Keratinocyte (primary cell): ENCODE measurements around the gene UGP2. TPM values are rescaled to one million over a fixed set of nuclear protein-coding genes. Genes with fewer than 3 reads are reported as not detected.

ENCODE experiments used
- DNase-seq: peaks from one replicate; pipeline ENCODE4 v3.0.0-alpha.2; 2011; ENCODE audit warnings: low read depth, missing footprints, low spot score
- FAIRE-seq: peaks from 2 replicates; lab custom pipeline; 2011; peaks lifted over from hg19 to GRCh38; lab: Jason Lieb, UNC
- H2AFZ ChIP-seq: 2 replicates; pipeline ENCODE4 v1.6.0; 2012; ENCODE audit warnings: low read length, control low read depth, inconsistent platforms; ENCODE audit not compliant: control insufficient read depth
- H3K27ac ChIP-seq: 2 replicates; pipeline ENCODE4 v1.5.1; 2011; ENCODE audit warnings: low read length; ENCODE audit not compliant: control insufficient read depth, insufficient read depth
- H3K27me3 ChIP-seq: 3 replicates; pipeline ENCODE4 v1.6.0; 2011; ENCODE audit warnings: low read length; ENCODE audit not compliant: control insufficient read depth, insufficient read depth; ENCODE audit errors: extremely low read depth
- H3K36me3 ChIP-seq, 2 experiments: 2 replicates in 1 of 2; 3 replicates in 1 of 2; pipeline ENCODE4 v1.5.1; 2011; ENCODE audit warnings: low read length in 2 of 2, mild to moderate bottlenecking in 1 of 2; ENCODE audit not compliant: control insufficient read depth in 2 of 2, insufficient read depth in 2 of 2; ENCODE audit errors: extremely low read depth in 1 of 2
- H3K4me1 ChIP-seq: 3 replicates; pipeline ENCODE4 v1.5.1; 2011; ENCODE audit warnings: low read length; ENCODE audit not compliant: control insufficient read depth, insufficient read depth; ENCODE audit errors: extremely low read depth
- H3K4me2 ChIP-seq: 3 replicates; pipeline ENCODE4 v1.6.0; 2011; ENCODE audit warnings: low read depth, low read length; ENCODE audit not compliant: control insufficient read depth, insufficient read depth; ENCODE audit errors: extremely low read depth
- H3K4me3 ChIP-seq, 3 experiments: fragments of 200-600 bp in 1 of 3; sonication (generic) in 1 of 3; 2 replicates in 2 of 3; 3 replicates in 1 of 3; pipeline ENCODE4 v1.5.1; 2011 to 2016; ENCODE audit warnings: low read length in 3 of 3, mild to moderate bottlenecking in 3 of 3, control low read depth in 2 of 3, inconsistent platforms in 1 of 3, low read depth in 1 of 3, mixed read lengths in 1 of 3, mixed run types in 1 of 3, moderate library complexity in 1 of 3; ENCODE audit not compliant: control insufficient read depth in 2 of 3, insufficient read depth in 2 of 3; ENCODE audit errors: extremely low read depth in 1 of 3
- H3K79me2 ChIP-seq: 2 replicates; pipeline ENCODE4 v1.6.0; 2012; ENCODE audit warnings: low read length; ENCODE audit not compliant: control insufficient read depth, insufficient read depth
- H3K9ac ChIP-seq: 3 replicates; pipeline ENCODE4 v1.6.0; 2011; ENCODE audit warnings: low read length; ENCODE audit not compliant: control insufficient read depth, insufficient read depth; ENCODE audit errors: extremely low read depth
- H3K9me1 ChIP-seq: 3 replicates; pipeline ENCODE4 v1.6.0; 2011; ENCODE audit warnings: low read length; ENCODE audit not compliant: control insufficient read depth, insufficient read depth; ENCODE audit errors: extremely low read depth
- H3K9me3 ChIP-seq: 2 replicates; pipeline ENCODE4 v1.5.1; 2012; ENCODE audit warnings: low read depth, low read length; ENCODE audit not compliant: control insufficient read depth
- H4K20me1 ChIP-seq: 3 replicates; pipeline ENCODE4 v1.6.0; 2011; ENCODE audit warnings: low read length; ENCODE audit not compliant: control insufficient read depth, insufficient read depth; ENCODE audit errors: extremely low read depth
- CTCF ChIP-seq, 3 experiments: IDR thresholded peaks in 1 of 3; conservative IDR thresholded peaks in 1 of 3; optimal IDR thresholded peaks in 1 of 3; 2 replicates in 2 of 3; 3 replicates in 1 of 3; pipeline versions ENCODE3 to v1.5.1; 2011; ENCODE audit warnings: low read length in 3 of 3, mild to moderate bottlenecking in 3 of 3, moderate library complexity in 2 of 3, control low read depth in 1 of 3, inconsistent platforms in 1 of 3; ENCODE audit not compliant: insufficient read depth in 2 of 3; ENCODE audit errors: extremely low read depth in 1 of 3
- EZH2 ChIP-seq: IDR thresholded peaks from one replicate; pipeline ENCODE4 v1.6.1; 2012; ENCODE audit warnings: inconsistent platforms, mild to moderate bottlenecking, low read length, moderate library complexity
- dilution Hi-C: fragments of 300-500 bp; cut with MboI; formaldehyde crosslinking; loops from one replicate; pipeline ENCODE4 v1.7.0; 2020; ENCODE audit warnings: low sequenced_read_pairs; ENCODE audit not compliant: extremely low pct_ligation_motif_present
- polyA plus RNA-seq, 5 experiments: library from polyadenylated mRNA; depleted of rRNA in 3 of 5; stranded (reverse) in 3 of 5; stranded (forward) in 1 of 5; unstranded in 1 of 5; fragments of >200 nt; gene quantifications; 1 replicate in 1 of 5; 2 replicates in 3 of 5; 3 replicates in 1 of 5; pipeline versions ENCODE4 v1.2.1 to v1.2.3, GENCODE V29; 2011 to 2012; ENCODE audit warnings: missing spikeins in 2 of 5, low read depth in 1 of 5, low replicate concordance in 1 of 5

Gene UGP2
- polyA plus RNA-seq, 1 donor (not counting 4 experiments of a cell fraction or from before 2014, with no cell fraction given), result 260 TPM

- Histone ChIP-seq H3K9ac (no peak overlapping the region), H3K36me3 (no peaks in the 10 kb centered on the region), H2AFZ (no peak overlapping the region), H4K20me1 (no peaks in the 10 kb centered on the region), H3K9me1 (no peaks in the 10 kb centered on the region), H3K27me3 (no peaks in the 10 kb centered on the region), H3K9me3 (no peaks in the 10 kb centered on the region), H3K4me2 (no peak overlapping the region), H3K27ac (no peak overlapping the region), H3K79me2 (no peaks in the 10 kb centered on the region), H3K4me1 (peaks cover 8% of the 10 kb centered on the region), H3K4me3 (no peak overlapping the region)
- dilution Hi-C loops, result no loop called here
- FAIRE-seq (no peak), DNase-seq (no peak)
- TF ChIP-seq CTCF (optimal IDR thresholded peaks at IDR 0.05 in 1 of 3, IDR thresholded peaks at IDR 0.05 in 1 of 3, conservative IDR thresholded peaks at IDR 0.05 in 1 of 3; ENCODE audit: extremely low read depth in 1 of 3, insufficient read depth in 2 of 3, low read length in 3 of 3) (no peak), EZH2 (no peak)
Observed at GRCh38 chr2:63831176-63831575, 10.5 kb upstream of the UGP2 start.

DNA sequence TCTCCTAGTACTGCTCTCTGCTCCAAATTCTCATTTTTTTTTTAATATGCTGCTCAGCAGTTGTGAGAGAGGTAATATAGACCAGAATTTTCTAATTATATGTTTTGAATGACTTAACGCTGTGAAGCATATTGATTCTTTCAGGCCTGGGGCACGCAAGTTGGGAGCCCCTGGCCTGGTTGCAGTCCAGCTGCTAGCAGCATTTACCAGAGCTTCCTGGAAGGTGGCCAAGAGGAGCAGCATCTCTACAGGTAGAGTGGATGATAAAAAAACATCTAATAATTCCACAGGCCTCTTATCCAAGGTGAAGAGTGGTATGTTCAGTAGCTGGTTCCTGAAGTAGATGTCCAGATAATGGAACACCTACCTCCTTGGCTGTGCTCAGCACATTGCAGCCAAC is 7.3 kb upstream of the UGP2 start:
- Histone ChIP-seq H3K27me3 (no peaks in the 10 kb centered on the region), H3K27ac (no peak overlapping the region), H3K4me3 (no peak overlapping the region), H3K36me3 (no peaks in the 10 kb centered on the region), H3K4me2 (no peak overlapping the region), H4K20me1 (no peaks in the 10 kb centered on the region), H2AFZ (no peak overlapping the region), H3K9me1 (no peaks in the 10 kb centered on the region), H3K9ac (no peak overlapping the region), H3K9me3 (no peaks in the 10 kb centered on the region), H3K4me1 (no peaks in the 10 kb centered on the region), H3K79me2 (no peaks in the 10 kb centered on the region)
- DNase-seq, result no peak
- dilution Hi-C loops, result no loop called here
- no peak for FAIRE-seq
- TF ChIP-seq EZH2 (no peak), CTCF (optimal IDR thresholded peaks at IDR 0.05 in 1 of 3, IDR thresholded peaks at IDR 0.05 in 1 of 3, conservative IDR thresholded peaks at IDR 0.05 in 1 of 3; ENCODE audit: extremely low read depth in 1 of 3, insufficient read depth in 2 of 3, low read length in 3 of 3) (no peak)
